Dermis microvascular lymphatic vessel endothelial cell (primary cell): Measurements from ENCODE around the gene MYO1D. TPM values are rescaled to one million over a fixed set of nuclear protein-coding genes. Genes with fewer than 3 reads are reported as not detected.

Experiments used
- DNase-seq, 2 donors: peaks; one replicate each; pipeline versions ENCODE4 v3.0.0 to v3.0.0-alpha.2; 2010; ENCODE audit warnings: low read depth in 2 of 2
- total RNA-seq: library from RNA; depleted of rRNA; stranded (reverse); fragments of >200 nt; gene quantifications from 2 replicates; pipeline ENCODE4 v1.2.1, GENCODE V29; 2014

The MYO1D gene
- total RNA-seq, 1 donor from 2014 or later, result 56.5 TPM

- DNase-seq, result no peak
These were observed 249.5 kb downstream of the MYO1D start for GRCh38 chr17:32627239-32627996.

GRCh38 chr17:32626379-32626791, 250.5 kb downstream of the MYO1D start:
- DNase-seq, result no peak

DNA sequence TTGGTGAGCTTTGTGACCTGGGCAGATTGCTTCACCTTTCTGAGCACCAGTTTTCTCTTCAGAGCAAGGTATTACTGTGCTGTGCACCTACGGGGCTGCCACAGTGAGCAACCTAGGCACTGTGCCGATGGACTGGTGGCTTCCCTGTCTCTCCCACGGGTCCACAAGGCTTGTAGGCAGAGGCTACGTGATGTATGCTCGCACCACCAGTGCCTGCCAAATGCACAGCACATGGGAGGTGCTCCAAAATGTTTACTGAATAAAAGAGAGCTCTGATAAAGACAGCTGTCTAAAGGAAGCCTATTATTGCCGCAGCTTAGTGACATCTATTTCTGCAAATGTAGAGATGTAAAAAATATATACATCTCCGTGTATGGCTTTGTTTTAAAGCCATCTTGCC, 251.0 kb downstream of the MYO1D start:
- no peak for DNase-seq

DNA sequence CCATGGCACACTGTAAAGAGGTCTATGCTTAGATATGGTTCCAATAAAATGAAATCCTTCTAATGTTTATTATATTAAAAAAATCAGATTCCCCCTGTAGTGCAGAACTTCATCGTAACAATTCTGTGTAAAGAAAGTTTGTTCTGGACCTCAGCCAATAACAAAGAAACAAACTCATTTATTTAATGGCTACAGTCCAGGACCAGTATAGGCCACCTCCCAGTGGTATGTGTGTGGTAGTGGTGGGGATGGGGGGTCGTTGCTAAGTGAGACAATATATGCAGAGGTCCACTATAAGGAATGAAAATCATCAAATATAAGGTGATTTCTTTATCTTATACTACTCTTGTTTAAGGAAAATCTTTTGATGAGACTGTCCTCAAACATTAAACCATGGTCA, 253.7 kb downstream of the MYO1D start:
- peak; percentile 12 to 70 for DNase-seq

- DNase-seq, result no peak
These were observed 254.4 kb downstream of the MYO1D start for GRCh38 chr17:32622540-32622939.

DNA sequence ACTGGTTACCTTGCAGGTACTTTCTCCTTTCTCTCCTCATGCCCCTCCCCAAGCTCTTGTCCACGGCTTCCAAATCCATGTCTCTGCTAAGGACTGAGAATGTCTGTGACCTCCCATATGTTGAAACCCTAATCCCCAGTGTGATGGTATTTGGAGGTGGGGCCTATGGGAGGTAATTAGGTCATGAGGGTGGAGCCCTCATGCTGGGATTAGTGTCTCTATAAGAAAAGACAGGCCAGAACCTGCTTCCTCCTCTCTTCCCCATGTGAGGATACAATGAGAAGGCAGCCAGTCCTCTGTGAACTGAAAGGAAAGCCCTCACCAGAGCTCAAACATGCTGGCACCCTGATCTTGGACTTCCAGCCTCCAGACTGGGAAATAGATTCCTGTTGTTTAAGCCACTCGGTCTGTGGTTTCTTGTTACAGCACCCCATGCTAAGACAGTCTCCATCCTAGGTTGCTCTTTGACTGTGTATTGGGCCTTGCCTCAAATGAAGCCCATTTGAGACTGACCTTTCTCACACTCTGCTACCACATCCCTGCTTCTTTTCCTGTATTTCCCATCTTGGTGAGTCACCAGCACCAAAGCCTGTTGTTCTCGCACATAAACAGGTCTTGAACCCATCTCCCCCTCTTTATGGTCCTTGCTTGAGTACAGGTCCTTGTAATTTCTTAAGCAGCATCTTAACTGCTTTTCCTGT, 255.2 kb downstream of the MYO1D start:
- peak in 1 of 2 donors; percentile 76 for DNase-seq

GRCh38 chr17:32615326-32615725, 261.6 kb downstream of the MYO1D start:
- no peak for DNase-seq

- no peak for DNase-seq
These were observed 266.0 kb downstream of the MYO1D start for GRCh38 chr17:32610943-32611342.

DNA sequence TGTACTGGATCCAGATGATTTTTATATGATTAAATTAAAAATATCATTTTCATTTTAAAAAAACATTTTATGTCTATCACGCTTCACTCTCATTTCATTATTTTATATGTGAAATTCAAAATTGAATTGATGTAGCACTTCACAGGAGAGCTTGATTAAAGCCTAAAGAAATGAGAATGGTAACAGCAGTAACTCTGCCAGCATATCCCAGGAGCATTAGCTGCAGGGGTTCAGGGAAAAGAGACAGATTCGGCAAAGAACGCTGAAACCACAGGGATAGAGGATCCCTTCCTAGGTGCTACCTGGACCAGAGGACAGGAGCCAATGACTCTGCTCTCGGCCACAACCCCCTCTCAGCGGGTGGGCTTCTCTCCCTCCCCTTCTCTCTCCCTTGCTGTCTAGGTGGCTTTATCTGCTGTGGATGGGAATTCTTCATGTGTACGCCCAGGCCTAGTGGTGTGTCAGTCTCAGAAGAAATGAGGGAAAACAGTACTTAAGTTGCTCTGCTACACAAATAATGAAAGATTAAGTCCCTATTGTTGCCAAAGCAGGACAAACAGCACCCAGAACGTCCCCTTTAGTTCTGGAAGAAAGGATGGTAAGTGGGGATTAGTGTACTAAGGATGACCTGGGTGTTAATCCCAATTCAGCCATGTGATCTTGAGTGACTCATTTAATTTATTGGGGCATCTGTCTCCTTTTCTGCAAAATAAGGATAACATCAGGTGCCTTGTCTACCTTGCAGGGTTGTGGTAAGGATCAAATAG, 266.9 kb downstream of the MYO1D start:
- no peak for DNase-seq

DNA sequence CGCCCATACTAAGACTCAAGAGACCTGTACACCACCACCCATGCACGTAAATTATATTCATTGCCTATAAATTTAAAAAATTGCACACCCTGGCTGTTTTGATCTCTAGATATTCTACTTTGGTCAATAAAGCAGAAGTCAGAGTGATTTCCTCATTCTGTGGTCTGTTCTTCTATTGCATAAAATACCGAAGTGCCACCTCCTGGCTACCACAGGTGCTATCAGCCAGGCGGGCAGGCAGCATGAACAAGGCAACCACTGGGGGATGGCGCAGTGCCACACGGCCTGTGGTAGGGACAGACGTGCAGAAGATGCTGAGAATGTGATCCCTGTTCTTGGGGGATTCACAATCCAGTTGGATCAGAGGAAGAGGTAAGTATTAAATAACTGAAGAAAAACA, 267.8 kb downstream of the MYO1D start:
- peak in 1 of 2 donors; percentile 11 for DNase-seq

- no peak for DNase-seq
These were observed 268.7 kb downstream of the MYO1D start for GRCh38 chr17:32608267-32608666.

DNA sequence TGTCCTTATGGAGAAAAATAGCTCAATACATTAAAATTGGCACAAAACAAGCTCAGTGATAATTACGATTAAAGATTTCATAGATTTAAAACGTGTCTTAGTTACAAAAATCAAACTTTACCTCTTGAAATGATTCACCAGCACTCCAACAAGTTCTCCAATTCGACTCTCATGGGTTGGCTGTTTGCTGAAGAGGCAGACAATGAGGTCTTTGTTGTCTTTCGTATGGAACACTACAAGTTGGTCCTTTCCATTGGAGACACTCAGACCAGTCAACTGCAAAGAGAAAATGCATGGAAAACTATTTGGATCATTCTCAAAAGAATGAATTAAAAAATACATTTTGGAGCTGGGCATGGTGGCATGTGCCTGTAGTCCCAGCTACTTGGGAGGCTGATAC, 272.0 kb downstream of the MYO1D start:
- DNase-seq, result no peak

GRCh38 chr17:32602396-32602795, 274.5 kb downstream of the MYO1D start:
- DNase-seq, result no peak

GRCh38 chr17:32601866-32602265, 275.1 kb downstream of the MYO1D start:
- DNase-seq, result peak in 1 of 2 donors; percentile 23

GRCh38 chr17:32596628-32597027, 280.3 kb downstream of the MYO1D start:
- DNase-seq, result no peak

GRCh38 chr17:32596206-32596605, 280.7 kb downstream of the MYO1D start:
- DNase-seq, result no peak

DNA sequence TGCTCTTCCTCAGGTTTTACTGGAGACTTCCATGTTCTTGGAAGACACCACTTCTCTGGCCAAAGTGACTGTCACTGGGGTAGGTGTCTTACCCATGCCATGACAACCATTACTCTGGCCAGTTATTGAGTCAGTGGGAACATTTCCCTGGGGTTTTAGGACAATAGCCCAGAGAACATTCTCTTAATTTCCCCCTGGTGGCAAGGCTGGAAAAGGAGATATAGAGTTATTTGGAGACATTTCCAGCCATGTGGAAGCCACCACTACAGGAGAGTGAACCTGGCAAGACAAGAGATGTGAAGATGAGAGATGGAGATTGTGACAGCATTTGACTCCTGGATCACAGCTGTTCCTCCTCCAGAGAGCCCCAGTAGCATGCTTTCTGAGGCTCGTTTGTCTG, 283.9 kb downstream of the MYO1D start:
- peak in 1 of 2 donors; percentile 20 for DNase-seq

DNA sequence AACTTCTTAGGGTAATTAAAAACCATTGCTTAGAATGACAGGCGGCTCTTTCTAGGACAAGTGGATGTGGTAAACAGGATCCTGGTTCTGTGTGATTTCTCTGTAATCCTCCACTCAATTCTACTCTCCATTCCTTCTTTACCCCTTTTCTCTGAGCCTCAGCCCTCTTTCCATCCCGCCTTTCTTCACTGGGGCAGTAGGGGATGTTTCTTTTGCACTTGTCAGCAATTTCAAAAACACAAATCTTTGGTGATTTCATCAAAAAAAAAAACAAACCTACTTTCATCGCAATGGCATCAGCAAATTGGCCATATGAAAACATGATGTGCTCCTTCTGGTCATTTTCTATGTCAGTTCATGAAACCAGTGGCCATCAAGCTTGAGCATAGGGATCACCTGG, 285.5 kb downstream of the MYO1D start:
- no peak for DNase-seq

DNA sequence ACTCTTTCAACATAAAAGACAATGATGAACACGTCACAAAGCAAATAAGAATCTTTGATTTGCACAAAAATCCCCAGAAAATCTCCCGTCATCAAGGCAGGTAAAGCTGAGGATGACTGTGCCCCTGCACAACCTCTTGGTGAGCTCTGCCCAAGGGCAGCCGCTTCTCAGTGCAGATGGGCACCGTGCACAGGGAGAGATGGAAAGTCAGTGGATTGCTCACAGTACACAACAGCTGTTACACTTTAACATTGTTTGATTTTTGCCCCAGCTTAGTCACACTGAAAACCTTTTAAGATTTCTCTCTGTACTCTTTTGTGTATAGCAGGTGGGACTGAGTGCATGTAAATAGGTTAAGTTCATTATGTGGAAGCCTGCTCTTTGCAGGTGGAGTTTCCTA, 285.9 kb downstream of the MYO1D start:
- no peak for DNase-seq

DNA sequence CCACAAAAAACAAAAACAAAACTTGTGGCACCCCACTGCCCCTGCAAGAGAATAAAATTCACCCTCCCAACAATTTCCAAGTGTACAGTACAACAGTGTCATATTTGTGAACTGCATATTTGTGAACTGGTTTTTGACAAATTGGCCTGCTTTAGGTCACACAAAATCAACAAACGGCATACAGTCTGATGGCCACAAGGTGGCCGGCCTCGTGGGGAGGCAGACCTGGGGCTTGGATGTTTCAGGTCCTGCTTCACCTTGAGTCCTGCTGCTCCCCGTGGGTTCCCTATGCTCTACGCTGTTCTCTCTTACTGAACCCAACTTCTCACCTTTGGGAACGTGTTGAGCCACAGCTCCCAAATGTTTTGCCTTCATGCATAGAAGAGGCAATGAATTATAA, 287.9 kb downstream of the MYO1D start:
- DNase-seq, result no peak

DNA sequence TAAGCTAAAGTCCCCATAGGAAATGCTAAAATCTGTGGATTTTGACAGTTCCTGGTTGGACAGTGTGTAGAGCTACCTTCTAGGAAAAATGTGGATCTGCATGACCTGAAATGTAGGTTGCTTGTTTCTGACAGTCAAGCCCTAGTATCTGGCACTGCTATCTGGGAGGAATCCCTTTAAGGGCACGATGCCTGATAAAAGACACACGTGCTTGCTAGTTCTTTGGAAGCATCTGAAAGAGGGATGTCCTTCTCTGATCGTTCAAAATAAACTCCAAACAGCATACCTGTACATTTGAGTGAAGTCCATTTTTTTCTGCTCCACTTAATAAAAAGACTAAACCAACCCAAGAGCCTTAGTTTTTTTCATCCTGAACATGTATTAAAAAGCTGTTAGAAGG, 288.8 kb downstream of the MYO1D start:
- DNase-seq, result no peak

DNA sequence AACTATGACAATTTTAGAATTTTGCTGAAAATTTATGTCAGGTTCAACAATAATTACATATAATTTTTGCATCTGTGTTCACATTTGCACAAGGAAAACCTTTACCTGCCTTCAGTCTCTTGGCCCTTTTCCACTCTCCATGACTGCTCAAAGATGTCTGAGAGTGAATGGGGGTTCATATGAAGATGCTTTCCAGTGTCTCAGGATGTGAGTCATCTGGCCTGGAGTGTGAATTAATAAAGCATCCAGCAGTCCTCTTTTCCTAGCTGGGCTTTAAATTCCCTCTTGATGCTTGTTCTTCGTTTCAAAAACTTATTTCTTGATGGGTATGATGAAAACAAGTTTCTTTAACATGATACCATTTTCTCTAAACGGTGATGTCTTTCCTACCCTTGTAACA, 290.3 kb downstream of the MYO1D start:
- peak in 1 of 2 donors; percentile 17 for DNase-seq
